Neural cell (in vitro differentiated cells): ENCODE measurements around the gene CAV3.

Experiments
- CTCF ChIP-seq: fragments of 450-650 bp; IDR thresholded peaks from 2 replicates; pipeline ENCODE4 v1.5.1; 2014; ENCODE audit warnings: antibody characterized with exemption, mild to moderate bottlenecking, moderate library complexity; ENCODE audit not compliant: poor library complexity, severe bottlenecking
- EZH2 ChIP-seq: fragments of 200-600, 300-800 bp; shearing (Covaris generic), sonication (generic); IDR thresholded peaks from 2 replicates; pipeline ENCODE4 v1.6.1; 2014; ENCODE audit warnings: antibody characterized with exemption, low read length, borderline replicate concordance, mild to moderate bottlenecking; ENCODE audit not compliant: insufficient read depth, poor library complexity, severe bottlenecking
- RAD21 ChIP-seq: fragments of 450-650 bp; conservative IDR thresholded peaks from 2 replicates; pipeline ENCODE4 v1.6.1; 2014; ENCODE audit warnings: antibody characterized with exemption, mild to moderate bottlenecking, moderate library complexity
- REST ChIP-seq: IDR thresholded peaks from 2 replicates; pipeline ENCODE4 v1.6.1; 2012; ENCODE audit warnings: borderline replicate concordance

DNA sequence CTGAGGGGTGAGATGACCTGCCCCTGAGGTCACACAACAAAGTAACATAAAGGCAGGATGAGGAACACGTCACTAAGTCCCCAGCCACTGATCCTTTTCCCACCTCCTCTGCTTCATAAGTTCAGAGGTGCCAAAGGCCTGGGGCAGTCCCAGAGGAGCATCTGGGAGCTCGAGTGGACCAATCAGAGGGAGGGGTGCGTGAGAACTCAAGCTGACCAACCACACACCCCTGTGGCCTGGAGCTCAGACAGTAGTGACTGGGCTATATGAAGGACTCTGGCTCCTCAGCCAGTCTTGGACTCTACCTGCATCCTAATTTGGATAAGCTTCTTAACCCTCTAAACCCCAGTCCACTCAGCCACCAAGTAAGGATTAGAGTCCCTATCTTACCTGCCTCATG is 28.0 kb upstream of the CAV3 start:
- no peak for TF ChIP-seq CTCF
- TF ChIP-seq RAD21 = no peak
- no peak for TF ChIP-seq EZH2
- TF ChIP-seq REST = no peak
